GM23338 (cell line): ENCODE data around the gene C2CD5. TPM values are rescaled to one million over a fixed set of nuclear protein-coding genes. Genes with fewer than 3 reads are reported as not detected.

Source experiments
- ATAC-seq: fragments of 200-7000 bp; cut with Tn5 transposase; 3 replicates; pipeline ENCODE4 v1.9.1; 2020
- DNase-seq: peaks from one replicate; pipeline ENCODE4 v3.0.0-alpha.2; 2015; ENCODE audit warnings: low spot score
- H2AFZ ChIP-seq: fragments of 200-600 bp; sonication (generic); 2 replicates; pipeline ENCODE4 v1.8.0; 2016; ENCODE audit warnings: antibody characterized with exemption, mild to moderate bottlenecking, moderate library complexity
- H3F3A ChIP-seq: fragments of 200-600 bp; sonication (generic); replicated peaks from 2 replicates; pipeline ENCODE4 v1.8.0; 2017; ENCODE audit warnings: antibody characterized with exemption, mixed run types, low read depth
- H3K27ac ChIP-seq: fragments of 200-600 bp; sonication (generic); 2 replicates; pipeline ENCODE4 v1.6.1; 2016; ENCODE audit warnings: low read depth
- H3K27me3 ChIP-seq: fragments of 200-600 bp; sonication (generic); 2 replicates; pipeline ENCODE4 v1.8.0; 2016; ENCODE audit warnings: mild to moderate bottlenecking, mixed run types, moderate library complexity; ENCODE audit not compliant: insufficient read depth
- H3K36me3 ChIP-seq: fragments of 200-600 bp; sonication (generic); 2 replicates; pipeline ENCODE4 v1.8.0; 2016; ENCODE audit warnings: mild to moderate bottlenecking; ENCODE audit not compliant: insufficient read depth
- H3K4me1 ChIP-seq: fragments of 200-600 bp; sonication (generic); 2 replicates; pipeline ENCODE4 v1.8.0; 2016; ENCODE audit warnings: mild to moderate bottlenecking, moderate library complexity; ENCODE audit not compliant: insufficient read depth
- H3K4me2 ChIP-seq: fragments of 200-600 bp; sonication (generic); 2 replicates; pipeline ENCODE4 v1.7.1; 2017; ENCODE audit warnings: mixed run types
- H3K4me3 ChIP-seq: fragments of 200-600 bp; sonication (generic); 2 replicates; pipeline ENCODE4 v1.6.1; 2016; ENCODE audit warnings: mixed run types
- H3K79me2 ChIP-seq: fragments of 200-600 bp; sonication (generic); replicated peaks from 2 replicates; pipeline ENCODE4 v1.8.0; 2017; ENCODE audit warnings: mild to moderate bottlenecking; ENCODE audit not compliant: insufficient read depth
- H3K9me2 ChIP-seq: fragments of 200-600 bp; sonication (generic); 2 replicates; pipeline ENCODE4 v1.8.0; 2017; ENCODE audit not compliant: insufficient read depth
- H4K20me1 ChIP-seq: fragments of 200-600 bp; sonication (generic); replicated peaks from 2 replicates; pipeline ENCODE4 v1.8.0; 2017; ENCODE audit warnings: mild to moderate bottlenecking; ENCODE audit not compliant: insufficient read depth
- H3K27ac Mint-ChIP-seq: 2 replicates; pipeline ENCODE4 v1.8.0; 2020; ENCODE audit warnings: inconsistent platforms, mild to moderate bottlenecking, moderate library complexity, mixed read lengths
- H3K27me3 Mint-ChIP-seq: 3 replicates; pipeline ENCODE4 v1.8.0; 2022; ENCODE audit warnings: low read depth, mild to moderate bottlenecking, moderate library complexity, mixed read lengths, inconsistent platforms; ENCODE audit not compliant: insufficient read depth, poor library complexity
- H3K36me3 Mint-ChIP-seq: 3 replicates; pipeline ENCODE4 v1.8.0; 2021; ENCODE audit warnings: low read depth, mild to moderate bottlenecking, inconsistent platforms, moderate library complexity, mixed read lengths
- H3K4me1 Mint-ChIP-seq: 3 replicates; pipeline ENCODE4 v1.8.0; 2020; ENCODE audit warnings: mild to moderate bottlenecking, inconsistent platforms, mixed read lengths
- H3K4me3 Mint-ChIP-seq: 3 replicates; pipeline ENCODE4 v1.8.0; 2021; ENCODE audit warnings: moderate library complexity, mild to moderate bottlenecking, inconsistent platforms, mixed read lengths
- H3K9me3 Mint-ChIP-seq: 3 replicates; pipeline ENCODE4 v1.8.0; 2020; ENCODE audit warnings: moderate library complexity, mild to moderate bottlenecking, inconsistent platforms, mixed read lengths
- EZH2 ChIP-seq: fragments of 200-600 bp; sonication (generic); IDR thresholded peaks from one replicate; pipeline ENCODE4 v1.8.0; 2017; ENCODE audit warnings: antibody characterized with exemption, mild to moderate bottlenecking, low read depth; ENCODE audit not compliant: unreplicated experiment
- EZH2phosphoT487 ChIP-seq: fragments of 200-600 bp; sonication (generic); IDR thresholded peaks from one replicate; pipeline ENCODE4 v1.8.1; 2018; ENCODE audit warnings: antibody characterized with exemption; ENCODE audit not compliant: unreplicated experiment
- JUNB ChIP-seq: IDR thresholded peaks from one replicate; pipeline ENCODE4 v1.6.1; 2016; ENCODE audit warnings: antibody characterized with exemption; ENCODE audit not compliant: unreplicated experiment
- NANOG ChIP-seq: IDR thresholded peaks from 2 replicates; pipeline ENCODE4 v1.6.1; 2016; ENCODE audit warnings: antibody characterized with exemption, borderline replicate concordance
- POLR2AphosphoS5 ChIP-seq: IDR thresholded peaks from 2 replicates; pipeline ENCODE4 v1.6.1; 2016; ENCODE audit warnings: antibody characterized with exemption, low read depth
- ZNF114 ChIP-seq: fragments of 250-450 bp; sonication (Bioruptor Pico); IDR thresholded peaks from 2 replicates; pipeline ENCODE4 v1.5.0; 2020; ENCODE audit warnings: mild to moderate bottlenecking, moderate library complexity
- ZNF331 ChIP-seq: fragments of 250-450 bp; sonication (Bioruptor Pico); IDR thresholded peaks from 2 replicates; pipeline ENCODE4 v1.5.0; 2020; ENCODE audit warnings: low read depth, mild to moderate bottlenecking, moderate library complexity
- polyA plus RNA-seq: library from polyadenylated mRNA; unstranded; fragments of >200 nt; fragmentation: Nextera tagmentation; extraction: Ambion mirVana; gene quantifications from 2 replicates; pipeline ENCODE4 v1.2.1, GENCODE V29; 2016
- total RNA-seq: library from RNA; depleted of rRNA; stranded (reverse); fragments of >200 nt; shearing (Covaris generic); gene quantifications from 2 replicates; pipeline ENCODE4 v1.2.3, GENCODE V29; 2014
- TF ChIP-seq, protein P1 (sequence below): fragments of 250-450 bp; sonication (Bioruptor Pico); IDR thresholded peaks from 2 replicates; pipeline ENCODE4 v1.5.0; 2020; ENCODE audit warnings: mild to moderate bottlenecking, moderate library complexity
- TF ChIP-seq, protein P2 (sequence below), 2 experiments: fragments of 200-600 bp in 1 of 2; sonication (generic) in 1 of 2; conservative IDR thresholded peaks; 2 replicates each; pipeline versions ENCODE4 v1.5.1 to v1.6.1; 2016 to 2017; ENCODE audit warnings: antibody characterized with exemption in 2 of 2, low read depth in 2 of 2, mild to moderate bottlenecking in 2 of 2, moderate library complexity in 1 of 2
- TF ChIP-seq, protein P3 (sequence below): IDR thresholded peaks from 2 replicates; pipeline ENCODE4 v1.6.1; 2016; ENCODE audit warnings: antibody characterized with exemption

C2CD5 gene
- total and polyA plus RNA-seq, 2 experiments from 2014 or later, result 22.0 to 68.6 TPM

DNA sequence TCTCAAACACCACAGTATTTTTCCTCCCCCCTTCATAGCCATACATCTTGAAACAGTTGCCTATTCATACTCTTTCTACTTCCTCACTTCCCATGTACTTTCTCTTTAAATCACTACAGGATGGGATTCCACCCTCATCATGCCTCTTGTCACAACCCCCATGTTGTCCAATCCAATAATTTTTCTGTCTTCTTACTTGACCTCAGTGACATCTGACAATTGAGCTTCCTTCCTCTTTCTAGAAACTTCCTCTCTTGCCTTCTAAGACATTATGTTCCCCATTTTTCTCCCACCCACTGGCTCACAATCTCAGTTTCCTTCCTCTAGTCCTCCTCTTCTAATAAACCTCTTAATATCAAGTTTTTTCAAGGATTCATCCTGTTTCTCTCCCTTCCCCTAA lies 5.3 kb downstream of the C2CD5 start (continued):
- TF ChIP-seq, protein P1, sequence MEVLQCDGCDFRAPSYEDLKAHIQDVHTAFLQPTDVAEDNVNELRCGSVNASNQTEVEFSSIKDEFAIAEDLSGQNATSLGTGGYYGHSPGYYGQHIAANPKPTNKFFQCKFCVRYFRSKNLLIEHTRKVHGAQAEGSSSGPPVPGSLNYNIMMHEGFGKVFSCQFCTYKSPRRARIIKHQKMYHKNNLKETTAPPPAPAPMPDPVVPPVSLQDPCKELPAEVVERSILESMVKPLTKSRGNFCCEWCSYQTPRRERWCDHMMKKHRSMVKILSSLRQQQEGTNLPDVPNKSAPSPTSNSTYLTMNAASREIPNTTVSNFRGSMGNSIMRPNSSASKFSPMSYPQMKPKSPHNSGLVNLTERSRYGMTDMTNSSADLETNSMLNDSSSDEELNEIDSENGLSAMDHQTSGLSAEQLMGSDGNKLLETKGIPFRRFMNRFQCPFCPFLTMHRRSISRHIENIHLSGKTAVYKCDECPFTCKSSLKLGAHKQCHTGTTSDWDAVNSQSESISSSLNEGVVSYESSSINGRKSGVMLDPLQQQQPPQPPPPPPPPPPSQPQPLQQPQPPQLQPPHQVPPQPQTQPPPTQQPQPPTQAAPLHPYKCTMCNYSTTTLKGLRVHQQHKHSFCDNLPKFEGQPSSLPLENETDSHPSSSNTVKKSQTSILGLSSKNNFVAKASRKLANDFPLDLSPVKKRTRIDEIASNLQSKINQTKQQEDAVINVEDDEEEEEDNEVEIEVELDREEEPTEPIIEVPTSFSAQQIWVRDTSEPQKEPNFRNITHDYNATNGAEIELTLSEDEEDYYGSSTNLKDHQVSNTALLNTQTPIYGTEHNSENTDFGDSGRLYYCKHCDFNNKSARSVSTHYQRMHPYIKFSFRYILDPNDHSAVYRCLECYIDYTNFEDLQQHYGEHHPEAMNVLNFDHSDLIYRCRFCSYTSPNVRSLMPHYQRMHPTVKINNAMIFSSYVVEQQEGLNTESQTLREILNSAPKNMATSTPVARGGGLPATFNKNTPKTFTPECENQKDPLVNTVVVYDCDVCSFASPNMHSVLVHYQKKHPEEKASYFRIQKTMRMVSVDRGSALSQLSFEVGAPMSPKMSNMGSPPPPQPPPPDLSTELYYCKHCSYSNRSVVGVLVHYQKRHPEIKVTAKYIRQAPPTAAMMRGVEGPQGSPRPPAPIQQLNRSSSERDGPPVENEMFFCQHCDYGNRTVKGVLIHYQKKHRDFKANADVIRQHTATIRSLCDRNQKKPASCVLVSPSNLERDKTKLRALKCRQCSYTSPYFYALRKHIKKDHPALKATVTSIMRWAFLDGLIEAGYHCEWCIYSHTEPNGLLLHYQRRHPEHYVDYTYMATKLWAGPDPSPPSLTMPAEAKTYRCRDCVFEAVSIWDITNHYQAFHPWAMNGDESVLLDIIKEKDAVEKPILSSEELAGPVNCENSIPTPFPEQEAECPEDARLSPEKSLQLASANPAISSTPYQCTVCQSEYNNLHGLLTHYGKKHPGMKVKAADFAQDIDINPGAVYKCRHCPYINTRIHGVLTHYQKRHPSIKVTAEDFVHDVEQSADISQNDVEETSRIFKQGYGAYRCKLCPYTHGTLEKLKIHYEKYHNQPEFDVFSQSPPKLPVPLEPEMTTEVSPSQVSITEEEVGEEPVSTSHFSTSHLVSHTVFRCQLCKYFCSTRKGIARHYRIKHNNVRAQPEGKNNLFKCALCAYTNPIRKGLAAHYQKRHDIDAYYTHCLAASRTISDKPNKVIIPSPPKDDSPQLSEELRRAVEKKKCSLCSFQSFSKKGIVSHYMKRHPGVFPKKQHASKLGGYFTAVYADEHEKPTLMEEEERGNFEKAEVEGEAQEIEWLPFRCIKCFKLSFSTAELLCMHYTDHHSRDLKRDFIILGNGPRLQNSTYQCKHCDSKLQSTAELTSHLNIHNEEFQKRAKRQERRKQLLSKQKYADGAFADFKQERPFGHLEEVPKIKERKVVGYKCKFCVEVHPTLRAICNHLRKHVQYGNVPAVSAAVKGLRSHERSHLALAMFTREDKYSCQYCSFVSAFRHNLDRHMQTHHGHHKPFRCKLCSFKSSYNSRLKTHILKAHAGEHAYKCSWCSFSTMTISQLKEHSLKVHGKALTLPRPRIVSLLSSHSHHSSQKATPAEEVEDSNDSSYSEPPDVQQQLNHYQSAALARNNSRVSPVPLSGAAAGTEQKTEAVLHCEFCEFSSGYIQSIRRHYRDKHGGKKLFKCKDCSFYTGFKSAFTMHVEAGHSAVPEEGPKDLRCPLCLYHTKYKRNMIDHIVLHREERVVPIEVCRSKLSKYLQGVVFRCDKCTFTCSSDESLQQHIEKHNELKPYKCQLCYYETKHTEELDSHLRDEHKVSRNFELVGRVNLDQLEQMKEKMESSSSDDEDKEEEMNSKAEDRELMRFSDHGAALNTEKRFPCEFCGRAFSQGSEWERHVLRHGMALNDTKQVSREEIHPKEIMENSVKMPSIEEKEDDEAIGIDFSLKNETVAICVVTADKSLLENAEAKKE, result no peak
- TF ChIP-seq, protein P2, sequence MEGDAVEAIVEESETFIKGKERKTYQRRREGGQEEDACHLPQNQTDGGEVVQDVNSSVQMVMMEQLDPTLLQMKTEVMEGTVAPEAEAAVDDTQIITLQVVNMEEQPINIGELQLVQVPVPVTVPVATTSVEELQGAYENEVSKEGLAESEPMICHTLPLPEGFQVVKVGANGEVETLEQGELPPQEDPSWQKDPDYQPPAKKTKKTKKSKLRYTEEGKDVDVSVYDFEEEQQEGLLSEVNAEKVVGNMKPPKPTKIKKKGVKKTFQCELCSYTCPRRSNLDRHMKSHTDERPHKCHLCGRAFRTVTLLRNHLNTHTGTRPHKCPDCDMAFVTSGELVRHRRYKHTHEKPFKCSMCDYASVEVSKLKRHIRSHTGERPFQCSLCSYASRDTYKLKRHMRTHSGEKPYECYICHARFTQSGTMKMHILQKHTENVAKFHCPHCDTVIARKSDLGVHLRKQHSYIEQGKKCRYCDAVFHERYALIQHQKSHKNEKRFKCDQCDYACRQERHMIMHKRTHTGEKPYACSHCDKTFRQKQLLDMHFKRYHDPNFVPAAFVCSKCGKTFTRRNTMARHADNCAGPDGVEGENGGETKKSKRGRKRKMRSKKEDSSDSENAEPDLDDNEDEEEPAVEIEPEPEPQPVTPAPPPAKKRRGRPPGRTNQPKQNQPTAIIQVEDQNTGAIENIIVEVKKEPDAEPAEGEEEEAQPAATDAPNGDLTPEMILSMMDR (conservative IDR thresholded peaks at IDR 0.05; ENCODE audit: low read depth in 2 of 2), result no peak
- TF ChIP-seq POLR2AphosphoS5 (no peak), ZNF114 (no peak), NANOG (no peak)

DNA sequence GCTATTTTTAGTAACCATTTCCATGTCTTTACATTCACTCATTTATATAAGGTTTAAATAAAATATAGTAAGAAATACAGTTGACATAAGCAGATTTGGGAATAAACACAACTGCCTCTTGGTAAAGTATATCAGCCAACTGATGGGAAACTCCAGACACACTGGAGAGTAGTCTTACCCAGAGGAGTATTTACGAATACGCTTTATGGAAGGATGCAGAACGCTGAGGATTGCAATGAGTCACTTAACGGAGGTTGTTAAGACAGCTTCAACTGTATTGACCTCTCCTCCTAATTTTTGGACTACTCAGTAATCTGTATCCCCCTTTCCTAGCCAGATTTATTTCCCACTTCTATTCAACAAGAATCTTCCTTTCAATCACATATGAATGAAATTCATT lies 6.0 kb downstream of the C2CD5 start:
- peaks cover 43% of the 10 kb centered on the region for H3K4me1 Mint-ChIP-seq
- H3K9me2 ChIP-seq, result no peaks in the 10 kb centered on the region
- no peaks in the 10 kb centered on the region for H3K9me3 Mint-ChIP-seq
- H3K27ac ChIP-seq, result no peak overlapping the region
- H3K79me2 ChIP-seq, result peaks cover 57% of the 10 kb centered on the region
- H4K20me1 ChIP-seq, result no peaks in the 10 kb centered on the region
- H3K27me3 ChIP-seq, result no peaks in the 10 kb centered on the region
- no peak overlapping the region for H3K4me2 ChIP-seq
- H3K4me3 Mint-ChIP-seq, result no peak overlapping the region
- 0 out of 2 replicates have a peak, but pooled peaks cover 6% of the 10 kb centered on the region for H3K36me3 ChIP-seq
- no peak overlapping the region for H2AFZ ChIP-seq
- ATAC-seq (no peak), DNase-seq (no peak)
- H3K4me3 ChIP-seq, result no peak overlapping the region
- H3K27me3 Mint-ChIP-seq, result no peaks in the 10 kb centered on the region
- peaks cover 14% of the 10 kb centered on the region for H3K36me3 Mint-ChIP-seq
- peaks cover 33% of the 10 kb centered on the region for H3K4me1 ChIP-seq
- no peak for TF ChIP-seq EZH2
- no peak for TF ChIP-seq JUNB
- TF ChIP-seq, protein P3, sequence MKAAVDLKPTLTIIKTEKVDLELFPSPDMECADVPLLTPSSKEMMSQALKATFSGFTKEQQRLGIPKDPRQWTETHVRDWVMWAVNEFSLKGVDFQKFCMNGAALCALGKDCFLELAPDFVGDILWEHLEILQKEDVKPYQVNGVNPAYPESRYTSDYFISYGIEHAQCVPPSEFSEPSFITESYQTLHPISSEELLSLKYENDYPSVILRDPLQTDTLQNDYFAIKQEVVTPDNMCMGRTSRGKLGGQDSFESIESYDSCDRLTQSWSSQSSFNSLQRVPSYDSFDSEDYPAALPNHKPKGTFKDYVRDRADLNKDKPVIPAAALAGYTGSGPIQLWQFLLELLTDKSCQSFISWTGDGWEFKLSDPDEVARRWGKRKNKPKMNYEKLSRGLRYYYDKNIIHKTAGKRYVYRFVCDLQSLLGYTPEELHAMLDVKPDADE, result no peak
- no peak for TF ChIP-seq ZNF331
- TF ChIP-seq EZH2phosphoT487, result no peak
- no peak for TF ChIP-seq ZNF114
- no peak for TF ChIP-seq POLR2AphosphoS5
- 0 out of 2 replicates have a peak overlapping the region, but pooled peaks have one; percentile 1 for H3K27ac Mint-ChIP-seq
- no peaks in the 10 kb centered on the region; the same call in 1 of the 2 replicates for H3F3A ChIP-seq
